Thymus (tissue), 11 donors: ENCODE results near the gene UGT1A7. TPM values are rescaled to one million over a fixed set of nuclear protein-coding genes. Genes with fewer than 3 reads are reported as not detected.
A peak's percentile ranks its signal among the peaks of the same experiment; 100 is the strongest.
"Not testable (repeated sequence)": the region's sequence is repeated elsewhere in the genome, so short reads cannot be mapped to it uniquely, and the experiment has no call there.

Experiments
- DNase-seq, 9 donors: peaks; one replicate each; pipeline ENCODE4 v3.0.0-alpha.2; 2013; ENCODE audit warnings: low spot score in 9 of 9, low read depth in 6 of 9, missing footprints in 1 of 9
- H3K27ac ChIP-seq, 2 donors: one replicate each; pipeline ENCODE4 v1.5.1; 2013; ENCODE audit warnings: control low read depth in 1 of 2, low read depth in 1 of 2, low read length in 1 of 2, mild to moderate bottlenecking in 1 of 2, moderate library complexity in 1 of 2
- H3K27me3 ChIP-seq, 2 donors: one replicate each; pipeline ENCODE4 v1.5.1; 2013; ENCODE audit warnings: low read length in 1 of 2; ENCODE audit not compliant: control insufficient read depth in 2 of 2, insufficient read depth in 1 of 2
- H3K36me3 ChIP-seq, 2 donors: one replicate each; pipeline ENCODE4 v1.5.1; 2013; ENCODE audit warnings: low read length in 1 of 2, mild to moderate bottlenecking in 1 of 2, moderate library complexity in 1 of 2; ENCODE audit not compliant: control insufficient read depth in 2 of 2, insufficient read depth in 2 of 2
- H3K4me1 ChIP-seq, 2 donors: one replicate each; pipeline ENCODE4 v1.5.1; 2013; ENCODE audit warnings: low read length in 2 of 2; ENCODE audit not compliant: control insufficient read depth in 2 of 2, insufficient read depth in 2 of 2
- H3K4me3 ChIP-seq, 2 donors: one replicate each; pipeline ENCODE4 v1.5.1; 2013; ENCODE audit warnings: low read length in 2 of 2, control low read depth in 1 of 2, mild to moderate bottlenecking in 1 of 2
- H3K9me3 ChIP-seq, 2 donors: one replicate each; pipeline ENCODE4 v1.5.1; 2013; ENCODE audit warnings: low read length in 1 of 2, mild to moderate bottlenecking in 1 of 2; ENCODE audit not compliant: control insufficient read depth in 2 of 2, insufficient read depth in 1 of 2
- WGBS: extraction: QIAGEN DNeasy Blood & Tissue Kit; methylation state at CpG from one replicate; pipeline ENCODE4 v1.1.7; 2013; 5-methylcytosine and 5-hydroxymethylcytosine counted together
- polyA plus RNA-seq: library from polyadenylated mRNA; stranded (reverse); fragments of 200-250 nt; gene quantifications from one replicate; pipeline ENCODE4 v1.2.3, GENCODE V29; 2013
- total RNA-seq: library from RNA; stranded (reverse); fragments of 120-200 nt; gene quantifications from one replicate; pipeline ENCODE4 v1.2.4, GENCODE V29; 2013
- donor health status: healthy.

UGT1A7 gene
- total and polyA plus RNA-seq, 2 donors, result 0.11 to 0.19 TPM

- no peaks in the 10 kb centered on the region for H3K4me1 ChIP-seq
Measured at GRCh38 chr2:233655043-233655442, 26.7 kb upstream of the UGT1A7 start.

GRCh38 chr2:233655943-233656342 is 25.8 kb upstream of the UGT1A7 start:
- H3K36me3 ChIP-seq, H3K9me3 ChIP-seq, H3K4me3 ChIP-seq, DNase-seq, H3K4me1 ChIP-seq, H3K27me3 ChIP-seq, H3K27ac ChIP-seq: not testable (repeated sequence)
- WGBS, result 99% methylated on average over 3 of the region's 3 CpGs

More at GRCh38 chr2:233655043-233655442, 26.7 kb upstream of the UGT1A7 start:
- Histone ChIP-seq H3K27me3 (no peaks in the 10 kb centered on the region), H3K4me3 (no peak overlapping the region), H3K27ac (no peak overlapping the region), H3K36me3 (no peaks in the 10 kb centered on the region), H3K9me3 (no peaks in the 10 kb centered on the region)
- 83% methylated on average over 1 of the region's 1 CpG for WGBS
- no peak for DNase-seq

DNA sequence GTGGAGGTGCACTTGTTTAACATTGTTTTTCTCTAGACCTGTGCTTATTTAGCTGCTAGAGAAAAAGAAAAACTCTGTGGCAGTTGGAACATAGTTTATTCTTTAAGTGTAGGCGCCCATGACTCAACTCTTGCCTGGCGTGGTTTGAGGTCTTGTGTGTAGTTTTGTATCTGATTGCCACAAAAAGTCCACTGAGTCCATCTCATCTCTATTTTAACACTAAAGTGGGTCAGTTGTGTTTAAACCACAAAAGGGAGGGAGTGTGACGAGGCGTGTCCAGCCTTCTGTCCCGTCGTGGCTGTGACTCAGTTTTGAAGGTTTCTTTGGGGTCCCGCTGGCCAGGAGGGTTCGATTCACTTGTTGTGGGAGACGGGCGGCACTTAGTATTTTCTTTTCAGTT is 25.3 kb upstream of the UGT1A7 start:
- 98% methylated on average over 10 of the region's 10 CpGs for WGBS
- Histone ChIP-seq H3K9me3 (no peaks in the 10 kb centered on the region), H3K27me3 (no peaks in the 10 kb centered on the region), H3K4me3 (no peak overlapping the region), H3K36me3 (no peaks in the 10 kb centered on the region), H3K27ac (no peak overlapping the region), H3K4me1 (no peaks in the 10 kb centered on the region)
- no peak for DNase-seq

DNA sequence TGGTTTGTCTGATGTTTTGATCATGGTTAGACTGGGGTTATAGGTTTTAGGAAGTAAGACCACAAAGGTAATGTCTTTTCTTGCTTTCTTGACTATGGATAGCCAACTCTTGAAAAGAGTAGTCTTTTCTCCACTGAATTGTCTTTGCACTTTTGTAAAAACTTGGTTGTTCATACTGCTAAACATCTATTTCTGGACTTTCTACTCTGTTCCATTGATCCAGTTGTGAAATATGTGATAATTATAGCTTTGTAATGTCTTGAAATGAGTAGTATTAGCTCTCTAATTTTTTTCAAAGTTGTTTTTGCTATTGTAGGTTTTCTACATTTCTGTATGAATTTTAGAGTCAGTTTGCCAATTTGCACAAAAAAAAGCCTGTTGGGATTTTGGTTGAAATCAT is 23.1 kb upstream of the UGT1A7 start:
- Histone ChIP-seq H3K9me3 (no peaks in the 10 kb centered on the region), H3K36me3 (no peaks in the 10 kb centered on the region), H3K27ac (no peak overlapping the region), H3K4me1 (no peaks in the 10 kb centered on the region), H3K4me3 (no peak overlapping the region), H3K27me3 (no peaks in the 10 kb centered on the region)
- no peak for DNase-seq

DNA sequence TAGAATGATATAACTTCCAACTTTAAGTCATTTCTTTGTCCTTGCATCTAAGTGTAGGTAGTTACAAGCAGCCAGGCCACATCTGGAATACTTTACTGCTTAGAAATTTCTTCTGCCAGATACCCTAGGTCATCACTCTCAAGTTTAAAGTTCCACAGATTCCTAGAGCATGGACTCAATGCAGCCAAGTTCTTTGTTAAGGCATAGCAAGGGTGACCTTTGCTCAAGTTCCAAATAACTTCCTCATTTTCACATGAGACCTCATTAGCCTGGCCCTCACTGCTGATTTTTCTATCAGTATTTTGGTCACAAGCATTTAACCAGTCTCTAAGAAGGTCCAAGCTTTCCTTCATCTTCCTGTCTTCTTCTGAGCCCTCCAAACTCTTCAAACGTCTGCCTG is 17.8 kb upstream of the UGT1A7 start:
- H3K27ac ChIP-seq, result no peak overlapping the region
- no peaks in the 10 kb centered on the region for H3K36me3 ChIP-seq
- no peak overlapping the region for H3K4me3 ChIP-seq
- 85% methylated on average over 1 of the region's 1 CpG for WGBS
- H3K27me3 ChIP-seq, result no peaks in the 10 kb centered on the region
- H3K9me3 ChIP-seq, result no peaks in the 10 kb centered on the region
- no peaks in the 10 kb centered on the region for H3K4me1 ChIP-seq
- no peak for DNase-seq

DNA sequence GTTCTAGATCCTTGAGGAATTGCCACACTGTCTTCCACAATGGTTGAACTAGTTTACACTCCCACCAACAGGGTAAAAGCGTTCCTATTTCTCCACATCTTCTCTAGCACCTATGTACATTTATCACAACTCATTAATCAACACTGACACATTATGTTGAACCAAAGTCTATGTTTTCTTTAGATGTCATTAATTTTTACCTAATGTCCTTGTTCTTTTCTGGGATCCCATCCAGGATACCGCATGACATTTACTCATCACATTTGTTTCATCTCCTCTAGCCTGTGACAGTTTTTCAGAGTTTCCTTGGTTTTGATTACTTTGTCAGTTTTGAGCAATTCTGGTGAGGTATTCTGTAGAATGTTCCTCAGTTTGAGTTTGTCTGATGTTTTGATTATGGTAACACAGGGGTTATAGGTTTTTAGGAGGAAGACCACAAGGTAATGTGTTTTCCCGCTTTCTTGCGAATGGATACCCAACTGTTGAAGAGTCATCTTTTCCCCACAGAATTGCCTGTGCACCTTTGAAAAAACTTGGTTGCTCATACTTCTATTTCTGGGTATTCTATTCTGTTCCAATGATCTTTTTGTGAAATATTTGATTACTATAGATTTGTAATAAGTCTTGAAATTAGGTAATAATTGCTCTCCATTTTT is 13.0 kb upstream of the UGT1A7 start:
- Histone ChIP-seq H3K4me1 (no peaks in the 10 kb centered on the region), H3K27me3 (no peaks in the 10 kb centered on the region), H3K9me3 (no peaks in the 10 kb centered on the region), H3K27ac (peak overlapping the region in 1 of 2 donors; percentile 4), H3K36me3 (no peaks in the 10 kb centered on the region), H3K4me3 (no peak overlapping the region)
- 97% methylated on average over 4 of the region's 4 CpGs for WGBS
- no peak for DNase-seq

DNA sequence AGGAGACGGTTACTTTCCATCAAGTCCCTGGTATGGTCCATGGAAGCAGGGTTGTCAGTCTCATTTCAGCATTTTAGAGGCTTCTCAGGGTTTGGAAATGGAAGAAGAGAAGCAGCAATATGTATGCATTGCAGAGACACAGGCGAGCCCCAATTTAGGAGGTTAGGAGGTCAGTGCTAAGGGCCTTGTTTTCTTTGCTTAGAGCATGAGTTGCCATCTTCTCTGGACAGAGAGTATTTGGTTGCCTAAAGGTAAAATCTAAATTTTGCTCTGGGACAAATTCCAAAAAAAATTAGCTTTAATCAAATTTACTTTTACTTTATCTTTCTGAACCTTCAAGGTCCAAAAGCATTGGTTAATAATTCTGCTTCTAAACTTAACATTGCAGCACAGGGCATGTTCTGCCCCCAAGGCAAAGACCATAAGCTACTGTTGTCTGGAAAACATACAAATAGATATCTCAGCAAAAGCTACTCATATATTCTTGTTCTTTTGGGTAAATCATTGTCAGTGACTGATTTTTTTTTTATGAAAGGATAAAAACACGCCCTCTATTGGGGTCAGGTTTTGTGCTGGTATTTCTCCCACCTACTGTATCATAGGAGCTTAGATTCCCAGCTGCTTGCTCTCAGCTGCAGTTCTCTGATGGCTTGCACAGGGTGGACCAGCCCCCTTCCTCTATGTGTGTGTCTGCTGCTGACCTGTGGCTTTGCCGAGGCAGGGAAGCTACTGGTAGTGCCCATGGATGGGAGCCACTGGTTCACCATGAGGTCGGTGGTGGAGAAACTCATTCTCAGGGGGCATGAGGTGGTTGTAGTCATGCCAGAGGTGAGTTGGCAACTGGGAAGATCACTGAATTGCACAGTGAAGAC is 10.2 kb upstream of the UGT1A7 start, which contains the start of gene UGT1A9:
Gene UGT1A9, plus strand, starts transcription at position 609 of the 872 bp plus-strand sequence. Its CDS starts 37 bp downstream, at position 646.
- no peak within 1 kb of the TSS for H3K4me3 ChIP-seq
- no peak for DNase-seq
- H3K9me3 ChIP-seq, result no peaks in the 10 kb centered on the region
- no peaks in the 10 kb centered on the region for H3K27me3 ChIP-seq
- no peak within 1 kb of the TSS for H3K27ac ChIP-seq
- WGBS, result 96% methylated on average over 5 of the region's 5 CpGs
- H3K36me3 ChIP-seq, result no peaks in the 10 kb centered on the region
- no peaks in the 10 kb centered on the region for H3K4me1 ChIP-seq

GRCh38 chr2:233672886-233673285 is 8.8 kb upstream of the UGT1A7 start:
- no peaks in the 10 kb centered on the region for H3K27me3 ChIP-seq
- WGBS, result 60% methylated on average over 3 of the region's 3 CpGs
- no peak overlapping the region for H3K4me3 ChIP-seq
- no peak for DNase-seq
- H3K9me3 ChIP-seq, result no peaks in the 10 kb centered on the region
- H3K4me1 ChIP-seq, result no peaks in the 10 kb centered on the region
- H3K27ac ChIP-seq, result no peak overlapping the region
- no peaks in the 10 kb centered on the region for H3K36me3 ChIP-seq

- H3K36me3 ChIP-seq, result no peaks in the 10 kb centered on the region
- no peak overlapping the region for H3K4me3 ChIP-seq
- H3K27ac ChIP-seq, result peak overlapping the region in 1 of 2 donors; percentile 37
- H3K9me3 ChIP-seq, result no peaks in the 10 kb centered on the region
- DNase-seq, result no peak
- H3K4me1 ChIP-seq, result no peaks in the 10 kb centered on the region
- no peaks in the 10 kb centered on the region for H3K27me3 ChIP-seq
Measured at GRCh38 chr2:233673896-233674295, 7.8 kb upstream of the UGT1A7 start.
